GDM1 (cell line): ENCODE results near the gene PROM1.

Source experiments
- DNase-seq: peaks from one replicate; lab custom pipeline; 2025; lab: John Stamatoyannopoulos, UW

Gene PROM1

GRCh38 chr4:16110199-16110598 lies 26.4 kb upstream of the PROM1 start:
- DNase-seq: no peak

GRCh38 chr4:16109256-16109655 lies 25.4 kb upstream of the PROM1 start:
- no peak for DNase-seq

- DNase-seq: no peak
Observed at GRCh38 chr4:16106956-16107355, 23.1 kb upstream of the PROM1 start.

DNA sequence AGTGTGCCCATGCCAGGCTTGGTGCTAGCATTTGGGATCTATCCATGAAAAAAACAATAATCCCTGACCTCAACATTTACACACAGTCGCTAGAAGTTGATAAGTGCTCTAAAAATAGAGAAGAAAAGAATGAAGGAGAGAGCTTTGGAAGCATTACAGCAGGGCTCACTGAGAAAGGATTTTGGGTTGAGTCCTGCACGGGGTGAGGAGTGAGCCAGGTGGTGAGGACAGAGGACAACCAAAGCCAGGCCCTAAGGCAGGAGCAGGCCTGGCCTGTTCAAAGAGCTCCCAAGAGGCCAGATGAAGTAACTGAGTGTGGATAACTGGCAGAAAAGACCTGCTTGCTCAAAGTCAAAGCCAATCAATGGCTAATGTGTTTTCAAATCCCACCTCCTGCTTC lies 20.7 kb upstream of the PROM1 start:
- DNase-seq: no peak

GRCh38 chr4:16102356-16102755 lies 18.5 kb upstream of the PROM1 start:
- no peak for DNase-seq

- DNase-seq: no peak
Observed at GRCh38 chr4:16100833-16101232, 17.0 kb upstream of the PROM1 start.

GRCh38 chr4:16092682-16093319 lies 9.0 kb upstream of the PROM1 start:
- no peak for DNase-seq

- no peak for DNase-seq
Observed at GRCh38 chr4:16090096-16090705, 6.4 kb upstream of the PROM1 start.

- no peak for DNase-seq
Observed at GRCh38 chr4:16089156-16089555, 5.3 kb upstream of the PROM1 start.

- DNase-seq: no peak
Observed at GRCh38 chr4:16088601-16089000, 4.8 kb upstream of the PROM1 start.

- no peak for DNase-seq
Observed at GRCh38 chr4:16085822-16086221, 2.0 kb upstream of the PROM1 start.

DNA sequence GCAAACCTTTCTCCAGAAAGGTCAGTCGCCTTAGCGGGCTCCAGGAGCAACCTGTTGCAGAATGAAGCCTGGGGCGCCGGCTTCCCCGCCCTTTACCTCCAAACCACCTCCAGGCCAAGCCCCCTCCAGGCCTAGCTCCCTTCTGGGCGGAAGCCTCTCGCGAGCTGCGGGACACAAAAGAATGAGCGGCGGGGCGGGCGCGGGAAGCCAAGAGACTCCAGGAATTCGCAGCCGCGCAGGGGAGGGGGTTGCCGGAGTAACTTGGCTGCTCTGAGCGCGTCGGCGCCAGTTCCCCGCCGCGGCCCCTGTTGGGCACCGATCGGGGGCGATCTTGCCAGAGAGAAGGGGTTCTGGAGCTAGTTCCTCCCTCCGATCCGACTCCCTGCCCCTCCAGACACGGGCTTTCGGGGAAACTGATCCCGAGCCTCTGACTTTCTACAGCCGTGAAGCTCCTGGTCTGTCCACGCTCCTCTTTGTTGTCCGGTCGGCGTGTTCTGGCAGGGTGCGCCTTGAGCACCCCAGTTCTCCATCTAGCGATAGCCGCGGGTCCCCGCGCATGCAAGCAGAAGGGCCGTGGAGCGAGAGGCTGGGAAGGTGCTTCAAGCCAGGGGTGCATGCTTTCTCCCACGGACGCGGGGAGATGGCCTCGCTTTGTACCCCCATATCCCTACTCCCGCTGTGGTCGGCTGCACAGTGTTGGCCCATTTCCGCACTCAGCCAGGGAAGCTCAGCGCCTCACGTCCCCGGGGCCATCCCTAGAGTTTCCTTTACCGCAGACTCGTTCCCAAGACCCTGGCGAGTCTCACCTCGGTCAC lies 1.2 kb downstream of the PROM1 start:
- DNase-seq: no peak

GRCh38 chr4:16082041-16082425 lies 1.8 kb downstream of the PROM1 start:
- DNase-seq: no peak

GRCh38 chr4:16079046-16079445 lies 4.8 kb downstream of the PROM1 start:
- DNase-seq: no peak

- DNase-seq: no peak
Observed at GRCh38 chr4:16078195-16078760, 5.5 kb downstream of the PROM1 start.

GRCh38 chr4:16077786-16078185 lies 6.0 kb downstream of the PROM1 start:
- DNase-seq: no peak

GRCh38 chr4:16075975-16076757 lies 7.7 kb downstream of the PROM1 start:
- DNase-seq: no peak

DNA sequence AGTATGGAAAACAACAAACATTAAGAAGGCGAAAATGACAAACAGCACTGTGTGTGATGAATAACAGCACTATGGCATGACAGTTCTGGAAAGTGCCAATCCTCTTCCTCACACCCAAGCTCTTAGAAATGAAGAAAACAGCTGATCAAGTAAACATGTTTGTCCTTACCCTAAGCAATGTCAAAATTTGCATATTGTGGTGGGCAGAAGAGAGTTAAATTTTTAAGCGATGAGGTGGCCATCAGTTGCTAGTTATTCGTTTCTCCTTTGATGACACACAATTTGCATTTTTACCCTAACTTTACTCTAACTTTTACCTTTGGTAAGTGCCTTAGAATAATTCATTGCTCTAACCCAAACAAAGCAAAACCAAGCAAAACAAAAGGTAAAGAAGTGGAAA lies 8.8 kb downstream of the PROM1 start:
- no peak for DNase-seq

DNA sequence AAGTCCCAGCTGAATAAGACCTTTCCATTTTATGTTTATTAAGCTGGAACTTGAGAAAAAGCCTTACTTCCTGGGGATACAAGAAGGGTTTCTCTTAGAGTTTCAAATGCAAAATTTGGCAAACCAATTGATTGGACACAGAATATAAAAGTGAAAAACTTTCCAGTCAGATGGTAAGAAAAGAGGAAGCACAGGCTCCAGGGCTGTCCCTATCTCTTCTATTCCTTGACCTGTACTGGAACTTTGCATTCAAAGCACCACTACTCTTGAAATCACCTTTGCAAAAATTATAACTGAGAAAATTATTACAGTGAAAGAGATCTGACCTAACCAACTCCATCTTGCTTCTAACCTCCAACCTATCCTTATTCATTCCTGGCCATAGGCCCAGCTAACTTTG lies 11.7 kb downstream of the PROM1 start:
- no peak for DNase-seq

- no peak for DNase-seq
Observed at GRCh38 chr4:16070203-16070602, 13.6 kb downstream of the PROM1 start.

- DNase-seq: no peak
Observed at GRCh38 chr4:16067515-16067914, 16.3 kb downstream of the PROM1 start.

- no peak for DNase-seq
Observed at GRCh38 chr4:16066586-16067128, 17.2 kb downstream of the PROM1 start.
